Osteocyte (in vitro differentiated cells): Measurements from ENCODE around the gene GAL3ST2. TPM values are rescaled to one million over a fixed set of nuclear protein-coding genes. Genes with fewer than 3 reads are reported as not detected.

ENCODE experiments used
- DNase-seq: peaks from one replicate; pipeline ENCODE4 v3.0.0; 2021; ENCODE audit warnings: mixed read lengths; ENCODE audit not compliant: unreplicated experiment; ENCODE audit errors: extremely low spot score
- H3K27ac Mint-ChIP-seq: one replicate; pipeline ENCODE4 v1.8.0; 2021; ENCODE audit warnings: mild to moderate bottlenecking, mixed read lengths; ENCODE audit not compliant: unreplicated experiment
- H3K27me3 Mint-ChIP-seq: one replicate; pipeline ENCODE4 v1.8.0; 2021; ENCODE audit warnings: mixed read lengths; ENCODE audit not compliant: unreplicated experiment
- H3K36me3 Mint-ChIP-seq: one replicate; pipeline ENCODE4 v1.8.0; 2021; ENCODE audit warnings: mixed read lengths; ENCODE audit not compliant: unreplicated experiment
- H3K4me1 Mint-ChIP-seq: one replicate; pipeline ENCODE4 v1.8.0; 2021; ENCODE audit warnings: mixed read lengths; ENCODE audit not compliant: unreplicated experiment
- H3K4me3 Mint-ChIP-seq: one replicate; pipeline ENCODE4 v1.8.0; 2021; ENCODE audit warnings: mild to moderate bottlenecking, moderate library complexity, mixed read lengths; ENCODE audit not compliant: unreplicated experiment
- H3K9me3 Mint-ChIP-seq: one replicate; pipeline ENCODE4 v1.8.0; 2021; ENCODE audit warnings: mixed read lengths; ENCODE audit not compliant: unreplicated experiment
- total RNA-seq: library from RNA; stranded (reverse); gene quantifications from 2 replicates; pipeline ENCODE4 v1.2.1, GENCODE V29; 2021
- TF ChIP-seq, protein P1 (sequence below): fragments of 200-600 bp; sonication (generic); IDR thresholded peaks from 2 replicates; pipeline ENCODE4 v1.5.0; 2021; ENCODE audit warnings: antibody characterized with exemption, mild to moderate bottlenecking, moderate library complexity

The GAL3ST2 gene
- total RNA-seq, 1 donor from 2014 or later = 0.48 TPM

DNA sequence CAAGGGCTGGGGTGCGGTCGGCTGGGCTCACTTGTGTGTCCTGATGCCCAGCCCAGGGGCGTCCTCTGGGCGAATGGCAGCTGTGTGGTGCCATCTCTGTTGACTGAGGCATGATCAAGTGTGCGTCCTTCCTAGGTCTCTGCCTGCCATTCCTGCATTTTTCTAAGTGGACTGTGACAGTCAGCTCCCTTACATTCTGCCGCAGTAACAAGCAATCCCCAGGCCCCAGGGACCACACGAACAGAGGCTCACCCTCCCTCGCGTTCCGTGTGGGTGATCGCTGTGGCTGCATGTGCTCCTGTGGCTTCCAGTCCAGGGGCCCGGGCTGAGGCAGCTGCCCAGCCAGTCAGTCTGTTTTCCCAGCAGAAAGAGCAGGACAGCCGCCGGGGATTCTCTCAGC lies 24.4 kb upstream of the GAL3ST2 start:
- H3K4me1 Mint-ChIP-seq = no peaks in the 10 kb centered on the region
- no peak for DNase-seq
- H3K9me3 Mint-ChIP-seq = no peaks in the 10 kb centered on the region
- H3K27me3 Mint-ChIP-seq = no peaks in the 10 kb centered on the region
- peaks cover 12% of the 10 kb centered on the region for H3K36me3 Mint-ChIP-seq
- H3K4me3 Mint-ChIP-seq = no peak overlapping the region
- no peak overlapping the region for H3K27ac Mint-ChIP-seq
- TF ChIP-seq, protein P1, sequence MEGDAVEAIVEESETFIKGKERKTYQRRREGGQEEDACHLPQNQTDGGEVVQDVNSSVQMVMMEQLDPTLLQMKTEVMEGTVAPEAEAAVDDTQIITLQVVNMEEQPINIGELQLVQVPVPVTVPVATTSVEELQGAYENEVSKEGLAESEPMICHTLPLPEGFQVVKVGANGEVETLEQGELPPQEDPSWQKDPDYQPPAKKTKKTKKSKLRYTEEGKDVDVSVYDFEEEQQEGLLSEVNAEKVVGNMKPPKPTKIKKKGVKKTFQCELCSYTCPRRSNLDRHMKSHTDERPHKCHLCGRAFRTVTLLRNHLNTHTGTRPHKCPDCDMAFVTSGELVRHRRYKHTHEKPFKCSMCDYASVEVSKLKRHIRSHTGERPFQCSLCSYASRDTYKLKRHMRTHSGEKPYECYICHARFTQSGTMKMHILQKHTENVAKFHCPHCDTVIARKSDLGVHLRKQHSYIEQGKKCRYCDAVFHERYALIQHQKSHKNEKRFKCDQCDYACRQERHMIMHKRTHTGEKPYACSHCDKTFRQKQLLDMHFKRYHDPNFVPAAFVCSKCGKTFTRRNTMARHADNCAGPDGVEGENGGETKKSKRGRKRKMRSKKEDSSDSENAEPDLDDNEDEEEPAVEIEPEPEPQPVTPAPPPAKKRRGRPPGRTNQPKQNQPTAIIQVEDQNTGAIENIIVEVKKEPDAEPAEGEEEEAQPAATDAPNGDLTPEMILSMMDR = no peak

DNA sequence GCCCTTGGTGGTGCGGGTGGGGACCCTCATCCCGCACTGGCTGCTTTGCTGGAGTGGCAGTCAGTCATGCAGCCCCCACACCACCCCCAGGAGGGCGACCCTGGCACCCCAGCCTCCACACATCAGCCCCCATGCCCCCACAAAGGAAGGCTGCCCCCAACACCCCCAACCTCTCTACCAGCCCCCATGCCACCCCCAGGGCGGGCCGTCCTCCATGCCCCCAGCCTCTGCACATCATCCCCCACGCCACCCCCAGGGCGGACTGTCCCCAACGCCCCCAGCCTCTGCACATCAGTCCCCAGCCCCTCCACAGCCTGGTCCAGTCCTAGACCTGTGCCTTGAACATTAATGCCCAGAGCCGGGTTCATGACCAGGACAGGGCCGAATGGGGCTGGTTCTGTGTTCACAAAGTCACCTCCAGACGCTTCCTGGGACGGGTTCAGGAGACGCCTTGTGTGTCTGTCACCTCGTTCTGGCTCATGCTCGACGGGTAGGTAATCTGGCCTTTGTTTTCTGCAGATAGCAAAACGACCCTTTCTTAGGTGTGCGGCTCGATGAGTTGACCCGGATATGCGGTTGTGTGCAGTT lies 23.8 kb upstream of the GAL3ST2 start:
- H3K27me3 Mint-ChIP-seq = no peaks in the 10 kb centered on the region

DNA sequence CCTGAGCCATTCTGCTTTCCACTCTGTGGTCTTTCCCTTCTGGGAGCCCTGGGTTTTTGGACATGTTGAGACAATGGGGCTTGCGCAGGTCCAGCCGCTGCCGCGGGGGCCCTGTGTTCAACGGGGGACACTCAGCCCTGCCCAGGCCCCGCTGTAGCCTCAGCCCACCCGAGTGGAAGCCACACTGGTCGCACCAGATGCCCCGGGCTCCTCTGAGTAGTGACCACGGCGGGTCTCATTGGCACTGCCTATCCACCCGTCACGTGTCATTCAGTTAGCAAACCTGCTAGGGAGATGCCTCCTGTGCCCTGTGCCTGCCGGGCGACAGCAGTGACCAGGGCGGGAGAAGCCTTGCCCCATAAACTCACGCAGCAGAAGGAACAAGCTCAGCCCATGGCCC lies 23.1 kb upstream of the GAL3ST2 start:
- peaks cover 17% of the 10 kb centered on the region for H3K36me3 Mint-ChIP-seq
- H3K27ac Mint-ChIP-seq = no peak overlapping the region
- TF ChIP-seq, protein P1 = no peak
- H3K4me3 Mint-ChIP-seq = no peak overlapping the region
- no peaks in the 10 kb centered on the region for H3K9me3 Mint-ChIP-seq
- DNase-seq = no peak
- no peaks in the 10 kb centered on the region for H3K27me3 Mint-ChIP-seq
- H3K4me1 Mint-ChIP-seq = no peaks in the 10 kb centered on the region

More for the DNA sequence above, 23.8 kb upstream of the GAL3ST2 start:
- H3K4me3 Mint-ChIP-seq = no peak overlapping the region
- no peak overlapping the region for H3K27ac Mint-ChIP-seq
- peaks cover 12% of the 10 kb centered on the region for H3K36me3 Mint-ChIP-seq
- no peak for DNase-seq
- no peaks in the 10 kb centered on the region for H3K4me1 Mint-ChIP-seq
- H3K9me3 Mint-ChIP-seq = no peaks in the 10 kb centered on the region
- TF ChIP-seq, protein P1 = no peak

DNA sequence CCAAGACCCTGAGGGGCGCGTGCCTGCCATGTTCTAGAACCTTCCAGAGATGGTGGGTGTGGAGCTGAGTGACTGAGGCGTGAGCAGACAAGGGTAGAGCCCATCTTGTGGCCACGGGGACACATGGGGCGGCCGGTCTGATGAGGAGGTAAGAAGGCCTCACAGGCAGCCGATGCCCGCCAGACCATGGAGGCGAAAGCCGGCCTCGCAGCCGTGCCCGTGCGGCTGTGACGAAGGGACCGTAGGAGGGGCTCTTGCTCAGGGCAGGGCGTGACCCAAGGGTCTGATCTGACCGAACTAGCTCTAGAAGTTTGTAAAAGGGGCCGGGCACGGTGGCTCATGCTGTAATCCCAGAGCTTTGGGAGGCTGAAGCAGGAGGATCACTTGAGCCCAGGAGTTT lies 22.6 kb upstream of the GAL3ST2 start:
- no peak for DNase-seq
- H3K4me3 Mint-ChIP-seq = no peak overlapping the region
- H3K36me3 Mint-ChIP-seq = peaks cover 13% of the 10 kb centered on the region
- no peaks in the 10 kb centered on the region for H3K9me3 Mint-ChIP-seq
- no peak overlapping the region for H3K27ac Mint-ChIP-seq
- TF ChIP-seq, protein P1 = no peak
- no peaks in the 10 kb centered on the region for H3K4me1 Mint-ChIP-seq
- H3K27me3 Mint-ChIP-seq = no peaks in the 10 kb centered on the region

DNA sequence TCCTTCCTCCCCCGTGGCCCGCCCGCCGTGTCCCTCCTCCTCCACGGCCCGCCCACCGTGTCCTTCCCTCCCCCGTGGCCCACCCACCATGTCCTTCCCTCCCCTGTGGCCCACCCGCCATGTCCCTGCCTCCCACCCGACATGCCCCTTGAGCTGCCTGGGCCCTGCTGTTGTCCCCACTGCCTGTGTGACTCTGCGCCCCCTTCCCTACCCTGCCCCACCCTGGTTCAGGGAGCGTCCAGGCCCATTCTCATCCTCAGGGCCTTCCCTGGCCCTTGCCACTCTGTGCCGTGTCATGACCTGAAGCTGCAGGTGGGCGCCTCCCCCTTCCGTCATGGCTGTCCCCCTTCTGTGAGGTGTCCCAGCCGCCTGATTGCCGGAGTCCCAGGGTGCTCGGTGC lies 21.5 kb upstream of the GAL3ST2 start:
- Mint-ChIP-seq H3K9me3 (no peaks in the 10 kb centered on the region), H3K27ac (no peak overlapping the region), H3K36me3 (peaks cover 17% of the 10 kb centered on the region), H3K4me1 (peaks cover 2% of the 10 kb centered on the region), H3K4me3 (no peak overlapping the region), H3K27me3 (no peaks in the 10 kb centered on the region)
- TF ChIP-seq, protein P1 = no peak
- DNase-seq = no peak
